IPS-NIHi7 (cell line): ENCODE results near the gene FAN1.
A peak's percentile ranks its signal among the peaks of the same experiment; 100 is the strongest.

Experiments
- DNase-seq: peaks from one replicate; pipeline ENCODE4 v3.0.0; 2012; ENCODE audit warnings: mixed read lengths; ENCODE audit errors: extremely low spot score

The FAN1 gene

DNA sequence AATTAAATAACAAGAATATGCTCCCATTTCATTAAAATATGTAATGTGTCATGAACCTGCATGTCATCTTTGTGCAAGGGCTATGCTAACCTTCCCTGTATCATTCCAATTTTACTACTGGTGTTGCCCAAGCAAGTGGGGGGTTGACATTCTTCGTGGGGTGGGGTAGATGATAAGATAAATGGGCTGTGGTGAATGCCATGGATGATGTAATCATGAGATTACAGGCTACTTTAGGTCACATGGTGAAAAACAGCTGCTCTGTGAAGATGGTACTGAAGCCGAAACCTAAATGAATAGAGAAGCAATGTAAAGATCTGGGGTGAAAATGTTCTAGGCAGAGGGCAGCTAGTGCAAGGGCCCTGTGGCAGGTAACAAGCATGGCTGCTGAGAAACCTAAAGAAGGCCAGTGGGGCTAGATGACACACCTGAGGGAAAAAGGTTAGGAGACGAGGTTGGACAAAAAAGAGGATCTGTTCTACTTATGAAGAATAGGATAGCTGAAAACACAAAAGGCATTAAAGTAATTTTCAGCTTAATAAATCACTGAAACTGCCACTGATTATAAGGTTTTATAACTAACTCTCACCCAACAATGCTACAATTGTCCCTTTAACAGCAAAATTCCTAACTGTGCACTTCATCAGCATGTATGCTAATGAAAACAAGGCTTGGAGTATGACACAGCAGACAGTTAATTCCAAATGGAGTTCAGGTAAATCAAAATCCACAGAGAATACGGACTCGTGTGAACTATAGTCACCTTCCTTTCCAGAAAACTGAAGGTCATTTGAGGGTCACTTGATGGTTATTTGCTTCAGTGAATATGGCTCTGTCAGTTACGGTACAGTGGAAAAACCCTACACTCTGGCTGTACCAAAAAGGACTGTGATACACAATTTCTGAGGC is 52.8 kb downstream of the FAN1 start:
- no peak for DNase-seq

DNA sequence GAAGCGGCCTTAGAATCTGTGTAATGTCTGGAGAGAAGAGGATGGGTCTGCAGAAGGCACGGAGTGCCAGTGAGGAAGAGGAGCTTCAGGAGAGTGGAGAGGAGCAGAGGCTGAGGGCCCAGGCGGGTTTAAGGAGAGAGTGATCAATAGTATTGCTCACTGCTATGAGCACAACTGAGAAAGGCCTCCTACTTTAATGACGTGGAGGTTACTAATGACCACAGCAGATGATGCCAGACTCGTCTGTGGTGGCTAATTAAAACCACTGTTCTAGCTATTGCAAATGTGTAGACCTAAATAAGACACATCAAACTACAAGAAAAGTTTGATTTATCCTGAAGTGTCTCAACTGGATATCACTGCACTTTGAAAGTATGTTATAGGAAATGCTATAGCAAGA is 54.5 kb downstream of the FAN1 start:
- DNase-seq: no peak

DNA sequence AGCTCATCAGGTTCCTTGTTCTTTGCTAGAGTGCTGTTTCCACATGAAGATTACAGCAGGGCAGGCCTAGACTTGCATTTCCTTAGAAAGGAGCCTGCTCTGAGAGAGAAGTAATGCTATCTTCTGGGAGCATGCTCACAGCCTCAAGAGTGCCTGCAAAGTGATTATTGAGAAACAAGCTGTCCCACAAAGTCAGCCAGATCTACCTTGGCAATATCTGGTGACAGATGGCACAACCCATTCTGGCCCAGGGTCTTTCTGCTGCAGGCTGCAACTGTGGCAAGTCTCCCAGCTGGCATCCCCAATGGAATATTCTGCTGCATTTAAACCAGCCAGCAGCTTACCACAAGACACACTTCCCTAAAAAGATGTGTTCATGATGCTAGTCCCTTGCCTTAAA is 58.4 kb downstream of the FAN1 start:
- DNase-seq: no peak

DNA sequence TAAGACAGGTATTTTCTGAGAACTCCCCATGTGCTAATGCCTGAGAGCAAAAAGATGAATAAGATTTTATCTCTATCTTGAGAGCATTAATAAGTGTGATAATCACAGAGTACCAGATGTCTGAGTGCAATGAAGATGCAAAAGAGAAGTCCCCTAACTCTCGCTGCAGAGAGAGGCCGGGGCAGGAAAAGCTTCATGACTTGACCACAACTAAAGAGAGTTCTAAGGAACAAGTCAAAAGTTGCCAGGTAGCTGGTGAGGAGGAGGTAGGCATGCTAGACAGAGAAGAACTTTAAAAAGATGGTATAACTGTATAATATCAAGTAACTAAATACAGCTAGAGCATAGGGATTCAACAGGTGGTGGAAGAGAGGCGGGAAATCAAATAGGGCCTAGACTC is 58.9 kb downstream of the FAN1 start:
- no peak for DNase-seq

DNA sequence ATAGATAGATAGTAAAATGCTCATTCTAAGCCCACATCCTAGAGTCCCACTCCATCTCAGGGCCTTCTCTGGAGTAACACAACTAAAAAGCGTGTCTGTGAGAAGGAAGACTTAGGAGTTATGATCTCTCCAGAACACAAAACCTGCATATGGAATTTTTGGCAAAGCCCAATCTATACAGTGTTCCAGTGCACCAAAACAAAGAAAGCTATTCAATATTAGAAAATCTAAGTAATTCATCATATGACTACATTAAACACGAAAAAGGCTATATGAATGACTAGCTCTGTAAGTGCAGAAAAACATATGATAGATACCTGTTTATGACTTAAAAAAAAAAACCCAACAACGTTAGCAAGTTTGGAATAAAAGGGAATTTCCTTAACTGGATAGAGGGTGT is 60.0 kb downstream of the FAN1 start:
- DNase-seq: no peak

DNA sequence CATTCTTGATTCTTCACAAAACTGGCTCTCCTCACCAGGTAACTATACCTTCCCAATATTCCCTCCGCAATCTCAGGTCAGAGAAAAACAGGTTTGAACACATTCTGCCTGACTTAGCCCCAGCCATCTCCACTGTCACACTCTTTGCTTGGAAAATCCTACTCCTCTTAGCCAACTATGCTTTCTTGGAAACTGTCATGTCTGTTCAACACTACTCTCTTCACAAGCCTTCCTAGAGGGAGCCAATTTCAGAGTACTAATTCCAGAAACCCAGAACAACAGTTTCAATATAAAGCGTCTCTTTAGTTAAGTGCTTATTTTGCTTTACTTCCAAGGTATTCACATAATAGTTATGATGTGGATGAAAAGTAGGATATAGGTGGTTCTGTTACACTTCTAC is 66.0 kb downstream of the FAN1 start:
- no peak for DNase-seq

DNA sequence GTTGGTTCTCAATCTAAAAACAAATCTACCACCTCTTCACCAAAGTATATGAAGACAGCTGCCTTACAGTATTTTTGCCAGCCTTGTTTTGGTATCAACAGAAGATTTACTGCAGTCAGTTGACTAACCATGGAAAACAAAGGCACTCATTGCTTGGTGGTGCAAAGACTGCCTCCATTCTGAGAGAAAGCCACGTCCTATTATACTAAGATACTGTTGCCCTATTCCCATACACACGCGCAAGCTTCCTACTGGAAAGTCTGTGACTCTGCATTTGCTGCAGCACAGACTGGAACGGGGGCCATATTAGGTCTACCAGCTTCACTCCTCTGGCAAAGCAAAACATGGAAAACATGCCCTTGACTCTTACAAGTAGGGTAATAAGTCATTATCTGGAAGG is 69.7 kb downstream of the FAN1 start:
- no peak for DNase-seq

DNA sequence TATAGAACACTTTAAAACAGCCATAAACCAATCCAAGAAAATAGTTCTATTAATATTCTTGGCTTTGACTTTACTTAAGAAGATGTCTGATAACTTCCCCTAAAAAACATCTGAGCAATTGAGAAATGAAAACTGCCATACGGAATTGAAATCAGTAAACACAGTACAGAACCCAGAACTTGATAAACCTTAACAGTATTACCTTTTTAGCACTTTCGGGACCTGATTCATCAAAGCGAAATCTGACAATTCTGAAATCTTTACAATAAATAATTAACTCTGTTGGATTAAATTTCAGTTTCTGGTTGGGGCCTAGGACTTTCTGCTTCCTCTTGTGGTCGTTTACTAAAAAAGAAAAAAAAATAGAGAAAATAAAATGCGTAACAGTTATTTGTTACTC is 70.4 kb downstream of the FAN1 start:
- no peak for DNase-seq

DNA sequence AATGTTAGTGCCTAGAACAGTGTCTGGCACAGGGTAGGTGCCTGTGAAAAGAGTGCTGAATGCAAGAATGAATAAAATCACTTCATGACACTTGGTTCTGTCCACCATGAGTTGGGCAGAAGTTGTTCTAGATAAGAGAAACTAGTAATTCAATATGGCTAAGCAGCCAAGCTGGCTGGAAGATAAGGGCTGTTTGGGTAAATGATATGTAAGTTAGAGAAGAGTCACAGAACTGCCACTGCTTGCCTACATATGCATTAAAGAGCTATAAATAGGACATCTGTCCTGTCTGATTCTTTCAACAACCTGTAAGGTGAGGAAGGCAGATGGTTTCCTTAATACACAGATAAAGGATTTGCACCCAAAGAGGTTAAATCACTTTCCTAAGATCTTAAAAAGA is 74.6 kb downstream of the FAN1 start:
- DNase-seq: no peak

DNA sequence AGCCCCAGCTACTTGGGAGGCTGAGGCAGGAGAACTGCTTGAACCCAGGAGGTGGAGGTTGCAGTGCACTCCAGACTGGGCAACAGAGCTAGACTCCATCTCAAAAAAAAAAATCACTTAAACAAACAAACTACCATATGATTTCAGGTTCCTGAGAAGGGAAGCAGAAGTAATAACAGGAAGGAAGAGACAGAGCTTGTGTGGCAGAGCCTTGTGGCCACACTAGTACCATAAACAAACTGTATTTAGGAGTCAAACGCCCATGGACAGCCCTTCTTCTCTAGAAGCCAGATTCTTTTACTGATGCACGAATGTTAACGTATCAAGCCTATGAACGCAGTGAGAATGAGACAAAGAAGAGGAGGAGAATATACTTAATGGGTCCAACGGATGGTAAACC is 75.7 kb downstream of the FAN1 start:
- DNase-seq: no peak

DNA sequence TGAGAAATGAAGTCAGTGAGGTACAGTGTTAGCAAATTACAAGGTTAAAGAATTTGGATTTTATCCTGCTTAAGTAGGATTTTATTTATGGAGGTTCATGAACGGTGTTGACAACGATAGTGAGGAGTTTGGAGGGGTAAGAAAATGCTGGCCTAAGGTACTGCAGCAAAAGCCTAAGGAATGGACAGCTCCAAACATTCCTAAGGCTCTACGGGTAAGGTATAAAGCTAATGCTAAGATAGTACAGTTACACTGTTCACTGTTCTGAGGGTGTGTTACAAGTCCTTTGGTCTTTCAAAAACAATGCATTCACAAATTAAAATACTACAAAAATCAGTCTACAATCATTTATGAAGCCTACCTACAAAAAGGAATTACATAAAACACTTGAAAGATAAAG is 80.4 kb downstream of the FAN1 start:
- DNase-seq: no peak

DNA sequence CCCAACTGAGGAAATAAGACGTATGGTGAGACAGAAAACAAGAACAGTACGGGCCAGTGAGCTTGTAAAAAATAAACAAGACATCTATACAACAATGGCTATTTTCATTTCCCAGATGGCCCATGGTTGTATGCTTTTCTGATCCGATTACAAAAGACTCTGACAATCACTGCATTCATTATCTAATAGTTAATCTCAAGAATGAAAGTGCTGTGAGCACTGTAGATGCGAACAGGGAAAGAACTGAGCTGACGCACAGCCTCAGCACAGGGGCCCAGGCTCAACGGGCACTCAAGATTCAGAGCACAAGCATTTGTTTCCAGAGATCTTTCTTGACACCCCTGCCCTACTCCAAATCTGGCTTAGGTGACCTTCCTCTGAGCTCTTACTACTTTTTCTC is 80.8 kb downstream of the FAN1 start:
- DNase-seq: no peak

DNA sequence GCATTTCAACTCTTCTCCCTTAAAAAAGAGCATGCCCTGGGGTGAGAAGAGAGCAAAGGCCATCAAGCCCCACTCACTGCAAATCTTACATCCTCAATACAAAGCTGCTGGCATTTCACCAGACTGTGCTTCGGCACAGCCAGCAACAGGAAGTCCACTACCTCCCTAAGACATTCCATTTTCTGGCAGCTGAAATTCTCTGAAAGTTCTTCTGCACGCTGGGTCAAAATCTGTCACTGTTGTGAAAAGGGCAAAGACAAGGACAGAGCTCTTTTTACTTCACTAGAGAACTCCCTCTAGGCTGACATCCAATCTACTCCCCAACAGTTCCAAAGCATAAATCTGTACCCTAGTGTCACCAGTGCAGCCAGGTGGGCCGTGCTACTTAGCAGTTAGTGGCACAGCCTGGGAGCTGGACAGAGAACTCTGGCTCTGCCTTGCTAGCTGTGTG is 81.4 kb downstream of the FAN1 start:
- DNase-seq: no peak

DNA sequence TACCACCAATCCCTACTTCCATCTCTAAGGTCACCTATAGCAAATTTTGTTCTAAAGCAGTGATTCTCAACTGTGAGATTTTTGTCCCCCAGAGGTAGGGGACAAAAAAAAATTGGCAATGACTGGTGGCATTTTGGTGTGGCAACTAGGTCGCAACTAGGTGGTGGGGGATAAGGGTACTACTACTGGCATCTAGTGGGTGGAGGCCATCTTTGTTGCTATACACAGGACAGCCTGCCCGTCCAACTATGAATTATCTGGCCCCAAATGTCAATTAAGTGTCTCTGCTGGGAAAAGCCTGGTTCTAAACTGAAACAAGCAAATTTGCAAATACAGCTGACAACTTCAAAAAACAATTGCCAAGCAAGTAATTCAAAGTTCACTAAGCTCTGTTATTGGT is 86.3 kb downstream of the FAN1 start:
- DNase-seq: no peak

DNA sequence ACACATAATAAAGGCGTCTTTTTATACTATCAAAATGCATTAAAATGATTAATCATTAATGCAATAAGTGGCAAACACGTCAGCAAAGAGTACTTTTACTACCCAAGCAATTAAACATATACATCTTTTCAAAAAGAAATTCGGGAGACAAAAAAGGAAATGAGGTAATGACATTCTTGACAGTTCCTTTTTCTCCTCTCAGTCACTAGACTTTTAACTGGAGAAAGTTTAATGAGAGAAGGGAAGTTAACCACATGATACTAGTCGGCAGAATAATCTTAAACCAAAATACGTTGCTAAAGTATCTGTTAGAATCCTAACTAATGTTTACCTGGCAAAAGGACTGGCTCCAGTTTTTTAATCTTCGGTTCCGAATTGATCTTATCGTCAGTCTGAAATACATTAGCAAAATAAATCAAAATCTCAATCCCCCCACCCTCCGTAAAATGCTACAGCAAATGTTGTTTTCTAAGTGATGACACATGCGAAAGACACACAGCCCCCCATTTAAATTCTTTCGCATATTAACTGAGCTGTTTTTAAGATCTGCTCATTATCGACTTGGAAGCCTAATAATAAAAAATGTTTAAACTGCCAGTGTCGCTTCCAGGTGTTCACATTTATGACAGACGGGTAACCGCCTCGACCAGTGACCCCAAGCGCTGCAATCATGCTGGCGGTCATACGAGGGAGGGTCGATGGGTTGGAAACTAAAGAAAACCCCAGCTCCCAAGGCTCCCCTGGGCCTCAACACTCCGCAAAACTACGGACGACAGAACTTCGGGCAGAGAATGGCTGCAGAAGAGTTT is 86.9 kb downstream of the FAN1 start:
- no peak for DNase-seq

DNA sequence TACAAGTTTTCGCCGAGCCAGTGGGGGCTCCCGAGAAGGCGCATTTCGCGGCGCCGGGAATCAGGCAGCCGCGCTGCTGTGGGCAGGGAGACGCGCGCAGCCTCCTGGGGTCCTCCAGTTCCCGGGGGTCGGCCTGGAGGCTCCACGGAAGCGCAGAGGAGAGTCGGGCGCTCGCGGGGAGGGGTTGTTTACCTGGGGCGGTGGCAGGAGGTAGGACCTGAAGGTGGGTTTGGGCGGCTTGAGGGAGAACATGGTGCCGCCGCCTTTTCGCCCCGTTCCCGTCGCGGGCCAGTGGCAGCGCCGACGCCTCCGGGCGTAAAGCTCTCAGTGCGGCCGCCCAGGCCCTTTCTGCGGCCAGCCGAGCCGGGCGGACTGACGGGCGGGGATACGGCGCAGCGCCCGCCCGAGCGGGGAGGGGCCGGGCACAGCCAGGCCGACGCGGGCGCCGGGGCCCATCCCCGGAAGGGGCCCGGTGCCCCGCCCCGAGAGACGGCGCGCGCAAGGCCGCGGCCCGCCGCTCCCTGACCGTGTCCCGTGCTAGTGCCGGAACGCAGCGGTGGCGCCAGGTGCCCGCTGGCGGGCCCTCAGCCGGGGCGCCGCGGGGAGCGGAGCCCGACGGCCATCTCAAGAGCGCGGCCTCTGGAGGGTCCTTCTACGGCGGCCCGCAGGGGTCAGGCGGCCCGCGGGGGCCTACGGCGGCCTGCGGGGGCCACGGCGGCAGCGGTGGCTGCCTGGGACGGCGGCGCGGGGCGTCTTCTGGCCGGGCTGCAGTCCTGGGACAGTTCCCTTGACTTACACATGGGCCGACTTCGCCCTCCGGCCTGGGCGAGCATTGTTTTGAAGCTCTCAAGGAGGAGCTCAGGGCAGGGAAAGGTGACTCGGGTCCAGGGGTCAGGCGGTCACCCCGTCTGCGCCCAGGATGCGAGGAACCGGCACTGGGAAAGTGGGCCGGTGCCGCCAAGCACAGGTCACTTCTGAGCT is 87.8 kb downstream of the FAN1 start, which contains the start of gene MTMR10:
Gene MTMR10 (minus strand): TSS at position 374 of the 981 bp plus-strand sequence. CDS start 122 bp downstream, at position 252.
- DNase-seq: peak; percentile 92

DNA sequence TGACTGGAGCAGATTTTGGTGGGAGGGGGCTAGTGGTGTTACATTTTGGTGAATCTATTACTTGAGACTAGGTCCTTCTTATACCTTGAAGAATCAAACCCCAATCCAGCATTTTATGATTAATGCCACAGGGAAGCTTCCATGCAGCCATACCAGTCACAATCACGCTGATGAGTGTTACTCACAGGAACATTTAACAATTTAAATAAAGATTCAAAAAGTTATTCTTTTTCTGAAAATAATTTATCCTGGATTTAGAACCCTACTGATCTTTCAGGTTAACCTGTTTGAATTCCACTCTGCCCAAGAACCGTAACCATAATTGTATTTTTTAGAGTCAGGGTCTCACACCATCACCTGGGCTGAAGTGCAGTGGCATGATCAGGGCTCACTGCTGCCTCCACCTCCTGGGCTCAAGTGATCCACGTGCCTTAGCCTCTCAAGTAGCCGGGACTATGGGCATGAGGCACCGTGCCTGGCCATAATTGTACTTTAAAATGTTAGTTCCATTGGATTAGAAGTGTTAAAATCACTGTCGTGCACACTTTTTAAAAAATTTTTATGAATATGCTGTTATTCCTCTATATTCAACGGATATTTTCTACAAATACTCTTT is 88.6 kb downstream of the FAN1 start:
- no peak for DNase-seq
